K562 (cell line): ENCODE data around the gene TULP3. TPM values are rescaled to one million over a fixed set of nuclear protein-coding genes. Genes with fewer than 3 reads are reported as not detected.

Experiments
- ARNT ChIP-seq, 2 experiments: fragments of 450-650 bp; IDR thresholded peaks; 2 replicates each; pipeline ENCODE4 v1.6.1; 2016; ENCODE audit warnings: mild to moderate bottlenecking in 1 of 2
- ATF2 ChIP-seq: sonication (generic); formaldehyde crosslinking; IDR thresholded peaks from 2 replicates; pipeline ENCODE4 v1.8.1; 2022; ENCODE audit warnings: missing genetic modification reagents
- ATF6 ChIP-seq: sonication (generic); formaldehyde crosslinking; IDR thresholded peaks from 2 replicates; pipeline ENCODE4 v1.4.0; 2020; ENCODE audit warnings: mild to moderate bottlenecking, missing genetic modification reagents
- CHCHD3 ChIP-seq: fragments of 250-450 bp; sonication (Bioruptor Pico); IDR thresholded peaks from 2 replicates; pipeline ENCODE4 v2.1.2; 2022; ENCODE audit warnings: mild to moderate bottlenecking
- CREB5 ChIP-seq: fragments of 250-450 bp; sonication (Bioruptor Pico); IDR thresholded peaks from 2 replicates; pipeline ENCODE4 v1.5.0; 2020; ENCODE audit warnings: mild to moderate bottlenecking
- HIVEP1 ChIP-seq: fragments of 250-450 bp; sonication (Bioruptor Pico); IDR thresholded peaks from 2 replicates; pipeline ENCODE4 v1.4.0; 2020; ENCODE audit warnings: mild to moderate bottlenecking
- HMG20B ChIP-seq: fragments of 250-450 bp; sonication (Bioruptor Pico); IDR thresholded peaks from 2 replicates; pipeline ENCODE4 v1.5.0; 2021; ENCODE audit warnings: mild to moderate bottlenecking
- L3MBTL2 ChIP-seq: fragments of 450-650 bp; IDR thresholded peaks from 2 replicates; pipeline ENCODE4 v1.6.1; 2016; ENCODE audit warnings: mild to moderate bottlenecking, moderate library complexity
- NFE2L1 ChIP-seq: fragments of 450-650 bp; IDR thresholded peaks from 2 replicates; pipeline ENCODE4 v1.6.1; 2016; ENCODE audit warnings: missing genetic modification characterization, low read depth, mild to moderate bottlenecking, missing compliant biosample characterization, moderate library complexity, borderline replicate concordance
- POU5F1 ChIP-seq: fragments of 150-350 bp; IDR thresholded peaks from 2 replicates; pipeline ENCODE4 v1.6.1; 2014; ENCODE audit warnings: borderline replicate concordance, low read length, low read depth, mild to moderate bottlenecking; ENCODE audit not compliant: partially characterized antibody
- TOE1 ChIP-seq, 2 experiments: fragments of 450-650 bp in 1 of 2; sonication (generic) in 1 of 2; formaldehyde crosslinking in 1 of 2; IDR thresholded peaks; 2 replicates each; pipeline versions ENCODE4 v1.7.1 to v1.8.0; 2016 to 2022; ENCODE audit warnings: borderline replicate concordance in 2 of 2, mild to moderate bottlenecking in 2 of 2, antibody characterized with exemption in 1 of 2, inconsistent platforms in 1 of 2, low read depth in 1 of 2, missing genetic modification reagents in 1 of 2, moderate library complexity in 1 of 2
- ZBTB5 ChIP-seq: fragments of 450-650 bp; IDR thresholded peaks from 2 replicates; pipeline ENCODE4 v1.6.1; 2017; ENCODE audit warnings: antibody characterized with exemption
- ZNF280A ChIP-seq: fragments of 450-650 bp; IDR thresholded peaks from 2 replicates; pipeline ENCODE4 v1.6.1; 2018; ENCODE audit warnings: mild to moderate bottlenecking, low read depth; ENCODE audit not compliant: partially characterized antibody
- ZNF3 ChIP-seq: fragments of 250-450 bp; sonication (Bioruptor Pico); IDR thresholded peaks from 2 replicates; pipeline ENCODE4 v1.5.0; 2021; ENCODE audit warnings: mild to moderate bottlenecking, moderate library complexity
- ZNF717 ChIP-seq: fragments of 250-450 bp; sonication (Bioruptor Pico); IDR thresholded peaks from 2 replicates; pipeline ENCODE4 v1.5.0; 2021
- polyA plus RNA-seq, 8 experiments: library from polyadenylated mRNA; depleted of rRNA in 4 of 8; stranded (reverse) in 5 of 8; unstranded in 3 of 8; fragments of >200 nt; fragmentation: Nextera tagmentation in 2 of 8; fragmentation: Illumina TruSeq in 1 of 8; extraction: Ambion mirVana in 2 of 8; extraction: Trizol in 1 of 8; gene quantifications; 2 replicates each; pipeline versions ENCODE4 v1.2.1 to v1.2.3, GENCODE V29; 2011 to 2014; ENCODE audit warnings: inconsistent platforms in 1 of 8, missing spikeins in 1 of 8
- total RNA-seq, 7 experiments: library from RNA; depleted of rRNA in 6 of 7; stranded (reverse); fragments of >200 nt in 6 of 7; fragmentation: Illumina TruSeq in 2 of 7; extraction: Trizol in 2 of 7; gene quantifications; 2 replicates each; pipeline versions ENCODE4 v1.2.1 to v1.2.3, GENCODE V29; 2011 to 2021; ENCODE audit warnings: low replicate concordance in 1 of 7

Gene TULP3
- total and polyA plus RNA-seq, 9 of the 15 experiments (the other 6 are each of a cell fraction or from before 2014, with no cell fraction given), result 3.6 to 13.3 (median 7.3) TPM

- TF ChIP-seq ATF6 (CRISPR knock-in tag) (no peak), ZNF3 (no peak), ARNT (IDR thresholded peaks at IDR 0.05) (no peak), ZBTB5 (no peak), CREB5 (CRISPR knock-in tag) (no peak), ATF2 (CRISPR knock-in tag) (no peak), NFE2L1 (tag) (no peak), POU5F1 (no peak), HMG20B (no peak), CHCHD3 (CRISPR knock-in tag) (no peak), L3MBTL2 (peak; percentile 96), ZNF280A (no peak), ZNF717 (CRISPR knock-in tag) (no peak), HIVEP1 (no peak), TOE1 (IDR thresholded peaks at IDR 0.05; ENCODE audit: borderline replicate concordance) (no peak), TOE1 (CRISPR knock-in tag; IDR thresholded peaks at IDR 0.05; ENCODE audit: borderline replicate concordance, low read depth) (no peak)
Measured at GRCh38 chr12:2959505-2960389, 69.1 kb downstream of the TULP3 start (continued).
